ENCODE data around the gene TSPAN15. TPM values are rescaled to one million over a fixed set of nuclear protein-coding genes. Genes with fewer than 3 reads are reported as not detected.

The TSPAN15 gene
- total and polyA plus RNA-seq, 9 donors, result 2.8 to 13.7 (median 5.6) TPM

DNA sequence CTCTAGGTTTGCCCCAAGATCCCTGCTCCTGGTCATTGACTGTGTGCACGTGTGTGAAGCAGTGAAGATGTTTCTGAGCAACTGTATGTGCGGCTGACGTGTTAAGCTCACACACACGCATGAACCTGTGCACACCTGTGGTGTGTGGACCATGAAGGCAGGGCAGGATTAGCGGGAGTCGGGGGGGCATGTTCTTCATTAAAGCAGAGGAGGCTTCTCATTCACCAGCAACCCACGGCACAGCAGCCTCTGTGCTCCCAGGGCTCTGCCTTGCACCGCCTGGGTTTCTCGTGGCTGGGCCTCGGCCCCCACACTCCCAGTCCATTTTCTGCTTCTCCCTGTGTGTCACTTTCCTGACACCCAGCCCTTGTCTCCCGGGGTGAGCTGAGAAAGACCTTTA lies 33.7 kb upstream of the TSPAN15 start:
- no peaks in the 10 kb centered on the region for H3K9me3 ChIP-seq
- 79 to 84% (median 81%) methylated on average over 11 of the region's 11 CpGs for WGBS, 3 donors
- no peaks in the 10 kb centered on the region for H3K27me3 ChIP-seq
- intact Hi-C loops (cut with DNase I), result no loop called here
- no peaks in the 10 kb centered on the region for H3K4me1 ChIP-seq (ENCODE audit: insufficient read depth)
- H3K4me3 ChIP-seq, result no peak overlapping the region
- DNase-seq, result no peak
- no peaks in the 10 kb centered on the region for H3K36me3 ChIP-seq
- H3K27ac ChIP-seq, result no peak overlapping the region
- TF ChIP-seq, protein P1, sequence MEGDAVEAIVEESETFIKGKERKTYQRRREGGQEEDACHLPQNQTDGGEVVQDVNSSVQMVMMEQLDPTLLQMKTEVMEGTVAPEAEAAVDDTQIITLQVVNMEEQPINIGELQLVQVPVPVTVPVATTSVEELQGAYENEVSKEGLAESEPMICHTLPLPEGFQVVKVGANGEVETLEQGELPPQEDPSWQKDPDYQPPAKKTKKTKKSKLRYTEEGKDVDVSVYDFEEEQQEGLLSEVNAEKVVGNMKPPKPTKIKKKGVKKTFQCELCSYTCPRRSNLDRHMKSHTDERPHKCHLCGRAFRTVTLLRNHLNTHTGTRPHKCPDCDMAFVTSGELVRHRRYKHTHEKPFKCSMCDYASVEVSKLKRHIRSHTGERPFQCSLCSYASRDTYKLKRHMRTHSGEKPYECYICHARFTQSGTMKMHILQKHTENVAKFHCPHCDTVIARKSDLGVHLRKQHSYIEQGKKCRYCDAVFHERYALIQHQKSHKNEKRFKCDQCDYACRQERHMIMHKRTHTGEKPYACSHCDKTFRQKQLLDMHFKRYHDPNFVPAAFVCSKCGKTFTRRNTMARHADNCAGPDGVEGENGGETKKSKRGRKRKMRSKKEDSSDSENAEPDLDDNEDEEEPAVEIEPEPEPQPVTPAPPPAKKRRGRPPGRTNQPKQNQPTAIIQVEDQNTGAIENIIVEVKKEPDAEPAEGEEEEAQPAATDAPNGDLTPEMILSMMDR (IDR thresholded peaks at IDR 0.05), result no peak
- TF ChIP-seq POLR2A (IDR thresholded peaks at IDR 0.05) (no peak), EP300 (IDR thresholded peaks at IDR 0.05) (no peak)

DNA sequence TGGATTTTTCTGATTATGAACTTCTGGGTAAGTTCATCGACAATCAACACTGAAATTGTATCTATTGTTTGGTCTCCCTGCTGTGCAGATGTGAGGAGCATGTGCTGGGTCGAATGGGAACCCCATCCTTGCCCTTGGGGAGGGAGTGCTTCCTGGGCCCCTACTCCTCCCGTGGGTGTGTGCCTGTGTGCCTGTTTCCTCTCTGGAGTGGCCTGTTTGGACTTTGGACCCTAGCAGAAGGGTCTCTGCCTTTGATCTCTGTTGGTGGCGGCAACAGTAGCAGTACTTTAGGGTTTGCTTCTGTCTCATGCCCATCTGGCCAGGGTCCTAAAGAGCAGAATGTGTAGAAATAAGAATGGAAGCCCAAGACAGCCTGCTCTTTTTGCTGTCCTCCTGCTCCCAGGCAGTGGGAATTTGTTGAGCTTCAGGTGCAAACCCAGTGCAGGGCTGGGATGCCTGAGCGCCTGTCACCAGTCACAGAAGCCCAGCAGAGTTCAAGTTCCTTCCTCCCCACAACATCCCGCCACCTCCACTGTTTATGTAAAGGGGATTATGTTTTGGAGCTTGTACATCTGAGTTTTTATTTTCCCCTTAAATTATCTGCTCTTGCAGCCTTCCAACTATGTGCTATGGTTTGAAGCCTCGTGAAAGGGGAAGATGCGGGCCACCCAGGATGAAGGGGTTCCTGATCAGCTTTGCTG lies 33.1 kb upstream of the TSPAN15 start:
- intact Hi-C loops (cut with DNase I), result no loop called here
- DNase-seq, result no peak
- H3K36me3 ChIP-seq, result no peaks in the 10 kb centered on the region
- TF ChIP-seq, protein P1 (IDR thresholded peaks at IDR 0.05), result no peak
- TF ChIP-seq EP300 (IDR thresholded peaks at IDR 0.05) (no peak), POLR2A (IDR thresholded peaks at IDR 0.05) (no peak)
- no peaks in the 10 kb centered on the region for H3K27me3 ChIP-seq
- WGBS, 3 donors, result 43 to 69% (median 61%) methylated on average over 8 of the region's 8 CpGs
- no peaks in the 10 kb centered on the region for H3K4me1 ChIP-seq (ENCODE audit: insufficient read depth)
- no peak overlapping the region for H3K4me3 ChIP-seq
- no peaks in the 10 kb centered on the region for H3K9me3 ChIP-seq
- no peak overlapping the region for H3K27ac ChIP-seq

DNA sequence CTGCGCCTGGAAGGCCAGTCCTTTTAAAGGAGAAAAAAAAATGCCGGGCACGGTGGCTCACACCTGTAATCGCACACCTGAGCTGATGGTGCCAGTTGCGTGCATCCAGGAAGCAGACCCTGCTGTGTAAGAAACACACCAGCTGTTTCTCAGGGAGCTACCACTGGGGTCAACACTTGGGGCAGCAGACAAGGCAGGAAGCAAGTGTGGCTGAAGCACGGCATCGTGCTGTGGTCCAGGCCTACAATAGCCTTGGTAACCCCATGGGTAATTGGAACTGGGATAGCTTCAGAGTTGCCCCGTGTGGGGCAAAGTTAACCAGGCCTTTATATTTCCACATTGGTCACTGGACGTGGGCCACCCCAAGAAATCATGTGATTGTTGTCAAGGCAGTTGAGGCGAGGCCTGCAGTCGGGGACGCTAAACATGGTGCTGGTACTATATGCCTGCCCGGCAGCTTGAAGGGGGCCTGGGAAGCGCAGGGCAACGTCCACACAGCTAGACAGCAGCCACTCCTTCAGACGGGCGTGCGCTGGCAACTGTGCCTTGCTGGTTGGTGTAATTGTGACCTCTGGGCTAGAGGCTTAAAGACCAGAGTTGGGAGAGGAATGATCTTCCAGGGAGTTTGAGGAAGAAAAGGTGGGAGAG lies 32.0 kb upstream of the TSPAN15 start:
- TF ChIP-seq, protein P1 (IDR thresholded peaks at IDR 0.05), result no peak
- no peak for TF ChIP-seq POLR2A (IDR thresholded peaks at IDR 0.05)
- no peak for TF ChIP-seq EP300 (IDR thresholded peaks at IDR 0.05)
- no peaks in the 10 kb centered on the region for H3K9me3 ChIP-seq
- no peak overlapping the region for H3K27ac ChIP-seq
- H3K4me3 ChIP-seq, result no peak overlapping the region
- H3K27me3 ChIP-seq, result no peaks in the 10 kb centered on the region
- WGBS, 3 donors, result 92 to 93% (median 93%) methylated on average over 18 of the region's 18 CpGs
- intact Hi-C loops (cut with DNase I), result no loop called here
- H3K36me3 ChIP-seq, result no peaks in the 10 kb centered on the region
- no peaks in the 10 kb centered on the region for H3K4me1 ChIP-seq (ENCODE audit: insufficient read depth)
- DNase-seq, result no peak

DNA sequence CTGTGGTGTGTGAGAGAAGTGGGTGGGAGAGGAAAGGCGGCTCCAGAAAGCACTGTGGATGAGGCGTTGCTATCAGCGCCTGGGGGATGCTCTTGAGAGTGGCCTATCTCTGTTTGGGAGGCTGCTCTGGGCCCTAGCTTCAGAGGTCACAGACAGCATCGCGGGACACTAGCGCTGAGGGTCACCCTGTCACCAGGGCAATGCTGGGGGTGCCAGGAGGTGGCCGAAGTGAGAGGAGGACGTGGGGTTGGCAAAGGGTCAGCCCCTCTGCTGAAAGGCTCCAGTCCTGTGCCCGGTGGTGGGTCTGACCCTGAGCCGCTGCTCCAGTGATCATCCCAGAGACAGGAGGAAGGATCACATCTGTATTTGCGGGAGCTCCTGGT lies 31.5 kb upstream of the TSPAN15 start:
- Histone ChIP-seq H3K4me3 (no peak overlapping the region), H3K36me3 (no peaks in the 10 kb centered on the region), H3K27me3 (no peaks in the 10 kb centered on the region), H3K4me1 (ENCODE audit: insufficient read depth) (no peaks in the 10 kb centered on the region), H3K27ac (no peak overlapping the region), H3K9me3 (no peaks in the 10 kb centered on the region)
- intact Hi-C loops (cut with DNase I), result loop anchor here in 1 of 4 donors (10.0 kb wide), 1 partner anchor 225 kb away; no protein-coding TSS in a partner anchor
- 73 to 82% (median 82%) methylated on average over 11 of the region's 11 CpGs for WGBS, 3 donors
- DNase-seq, result no peak
- TF ChIP-seq EP300 (IDR thresholded peaks at IDR 0.05) (no peak), POLR2A (IDR thresholded peaks at IDR 0.05) (no peak)
- TF ChIP-seq, protein P1 (IDR thresholded peaks at IDR 0.05), result no peak
